KOPT-K1 (cell line): ENCODE results near the gene SGMS2.

Experiments used
- H3K27ac ChIP-seq: fragments of 200-600 bp; sonication (generic); 2 replicates; pipeline ENCODE4 v1.5.1; 2016; ENCODE audit warnings: antibody characterized with exemption, mild to moderate bottlenecking, low read depth, low read length; ENCODE audit not compliant: poor library complexity, severe bottlenecking
- H3K36me3 ChIP-seq: fragments of 200-600 bp; sonication (generic); 2 replicates; pipeline ENCODE4 v1.5.1; 2017; ENCODE audit warnings: antibody characterized with exemption, mild to moderate bottlenecking, low read length, moderate library complexity; ENCODE audit not compliant: insufficient read depth
- H3K9me3 ChIP-seq: fragments of 200-600 bp; sonication (generic); 2 replicates; pipeline ENCODE4 v1.5.1; 2017; ENCODE audit warnings: antibody characterized with exemption, low read length, mild to moderate bottlenecking; ENCODE audit not compliant: insufficient read depth, poor library complexity, severe bottlenecking

Gene SGMS2

GRCh38 chr4:107843391-107843790 is 18.7 kb downstream of the SGMS2 start:
- Histone ChIP-seq H3K36me3 (no peaks in the 10 kb centered on the region), H3K9me3 (peaks cover 2% of the 10 kb centered on the region), H3K27ac (no peak overlapping the region)

GRCh38 chr4:107845681-107846080 is 20.9 kb downstream of the SGMS2 start:
- no peak overlapping the region for H3K27ac ChIP-seq
- peaks cover 2% of the 10 kb centered on the region for H3K9me3 ChIP-seq

GRCh38 chr4:107850438-107850837 is 25.7 kb downstream of the SGMS2 start:
- peaks cover 2% of the 10 kb centered on the region for H3K9me3 ChIP-seq
- H3K27ac ChIP-seq: no peak overlapping the region
- H3K36me3 ChIP-seq: no peaks in the 10 kb centered on the region

More at GRCh38 chr4:107845681-107846080, 20.9 kb downstream of the SGMS2 start:
- H3K36me3 ChIP-seq: no peaks in the 10 kb centered on the region

- no peaks in the 10 kb centered on the region for H3K36me3 ChIP-seq
- H3K9me3 ChIP-seq: no peaks in the 10 kb centered on the region
- H3K27ac ChIP-seq: no peak overlapping the region
Observed at GRCh38 chr4:107853444-107854355, 29.0 kb downstream of the SGMS2 start.

- Histone ChIP-seq H3K27ac (no peak overlapping the region), H3K9me3 (no peaks in the 10 kb centered on the region), H3K36me3 (no peaks in the 10 kb centered on the region)
Observed at GRCh38 chr4:107854356-107855022, 29.8 kb downstream of the SGMS2 start.

- H3K27ac ChIP-seq: no peak overlapping the region
- no peaks in the 10 kb centered on the region for H3K36me3 ChIP-seq
- H3K9me3 ChIP-seq: no peaks in the 10 kb centered on the region
Observed at GRCh38 chr4:107855723-107856122, 31.0 kb downstream of the SGMS2 start.

- H3K27ac ChIP-seq: no peak overlapping the region
- no peaks in the 10 kb centered on the region for H3K9me3 ChIP-seq
- no peaks in the 10 kb centered on the region for H3K36me3 ChIP-seq
Observed at GRCh38 chr4:107856901-107857300, 32.2 kb downstream of the SGMS2 start.

GRCh38 chr4:107857741-107858140 is 33.0 kb downstream of the SGMS2 start:
- Histone ChIP-seq H3K36me3 (no peaks in the 10 kb centered on the region), H3K27ac (no peak overlapping the region), H3K9me3 (no peaks in the 10 kb centered on the region)

- Histone ChIP-seq H3K27ac (no peak overlapping the region), H3K9me3 (no peaks in the 10 kb centered on the region), H3K36me3 (no peaks in the 10 kb centered on the region)
Observed at GRCh38 chr4:107858158-107858742, 33.5 kb downstream of the SGMS2 start.

- Histone ChIP-seq H3K36me3 (no peaks in the 10 kb centered on the region), H3K27ac (no peak overlapping the region), H3K9me3 (no peaks in the 10 kb centered on the region)
Observed at GRCh38 chr4:107862658-107863057, 37.9 kb downstream of the SGMS2 start.

- Histone ChIP-seq H3K27ac (no peak overlapping the region), H3K36me3 (no peaks in the 10 kb centered on the region), H3K9me3 (no peaks in the 10 kb centered on the region)
Observed at GRCh38 chr4:107863416-107863815, 38.7 kb downstream of the SGMS2 start.

- no peaks in the 10 kb centered on the region for H3K36me3 ChIP-seq
- no peaks in the 10 kb centered on the region for H3K9me3 ChIP-seq
- H3K27ac ChIP-seq: no peak overlapping the region
Observed at GRCh38 chr4:107863850-107864371, 39.2 kb downstream of the SGMS2 start.

- Histone ChIP-seq H3K9me3 (no peaks in the 10 kb centered on the region), H3K27ac (no peak overlapping the region), H3K36me3 (no peaks in the 10 kb centered on the region)
Observed at GRCh38 chr4:107866726-107867125, 42.0 kb downstream of the SGMS2 start.

- Histone ChIP-seq H3K27ac (no peak overlapping the region), H3K9me3 (no peaks in the 10 kb centered on the region), H3K36me3 (no peaks in the 10 kb centered on the region)
Observed at GRCh38 chr4:107870236-107870635, 45.5 kb downstream of the SGMS2 start.
